ENCODE results near the gene RNF208.

DNA sequence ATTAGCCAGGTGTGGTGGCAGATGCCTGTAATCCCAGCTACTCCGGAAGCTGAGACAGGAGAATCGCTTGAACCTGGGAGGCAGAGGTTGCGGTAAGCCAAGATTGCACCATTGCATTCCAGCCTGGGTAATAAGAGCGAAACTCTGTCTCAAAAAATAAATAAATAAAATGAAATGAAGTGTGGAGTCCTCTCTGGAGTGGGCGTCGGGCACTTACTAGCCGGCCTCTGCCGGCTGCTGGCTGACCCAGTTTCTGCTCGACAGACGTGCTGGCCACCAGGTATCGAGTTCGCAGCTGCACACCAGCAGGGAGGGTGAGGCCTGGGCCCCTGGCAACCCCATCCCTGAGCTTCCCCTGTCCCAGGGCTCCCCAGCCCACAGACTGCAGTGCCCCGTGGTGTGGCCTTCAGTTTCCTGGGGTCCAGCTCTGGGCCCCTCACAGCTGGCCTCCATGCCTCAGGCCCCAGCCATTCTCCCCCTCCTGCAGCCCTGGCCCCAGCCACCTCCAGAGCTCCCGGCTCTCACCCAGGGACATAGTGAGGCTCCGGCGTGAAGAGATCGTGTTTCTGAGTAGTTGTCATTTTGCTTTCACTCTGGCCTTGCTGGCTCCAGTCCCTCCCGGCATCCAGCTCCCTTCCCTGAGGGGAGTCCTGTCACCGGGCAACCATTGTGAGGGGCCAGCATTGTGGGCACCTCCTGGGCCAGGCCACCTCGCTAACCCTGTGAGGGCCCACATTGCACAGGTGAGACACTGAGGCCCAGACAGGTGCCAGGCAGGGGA lies 25.3 kb upstream of the RNF208 start:
- TF ChIP-seq, protein P1, sequence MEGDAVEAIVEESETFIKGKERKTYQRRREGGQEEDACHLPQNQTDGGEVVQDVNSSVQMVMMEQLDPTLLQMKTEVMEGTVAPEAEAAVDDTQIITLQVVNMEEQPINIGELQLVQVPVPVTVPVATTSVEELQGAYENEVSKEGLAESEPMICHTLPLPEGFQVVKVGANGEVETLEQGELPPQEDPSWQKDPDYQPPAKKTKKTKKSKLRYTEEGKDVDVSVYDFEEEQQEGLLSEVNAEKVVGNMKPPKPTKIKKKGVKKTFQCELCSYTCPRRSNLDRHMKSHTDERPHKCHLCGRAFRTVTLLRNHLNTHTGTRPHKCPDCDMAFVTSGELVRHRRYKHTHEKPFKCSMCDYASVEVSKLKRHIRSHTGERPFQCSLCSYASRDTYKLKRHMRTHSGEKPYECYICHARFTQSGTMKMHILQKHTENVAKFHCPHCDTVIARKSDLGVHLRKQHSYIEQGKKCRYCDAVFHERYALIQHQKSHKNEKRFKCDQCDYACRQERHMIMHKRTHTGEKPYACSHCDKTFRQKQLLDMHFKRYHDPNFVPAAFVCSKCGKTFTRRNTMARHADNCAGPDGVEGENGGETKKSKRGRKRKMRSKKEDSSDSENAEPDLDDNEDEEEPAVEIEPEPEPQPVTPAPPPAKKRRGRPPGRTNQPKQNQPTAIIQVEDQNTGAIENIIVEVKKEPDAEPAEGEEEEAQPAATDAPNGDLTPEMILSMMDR (IDR thresholded peaks at IDR 0.05; ENCODE audit: poor library complexity, severe bottlenecking) = no peak
- TF ChIP-seq EP300 (conservative IDR thresholded peaks at IDR 0.05; ENCODE audit: poor library complexity, severe bottlenecking) = no peak
- TF ChIP-seq TAF1 (IDR thresholded peaks at IDR 0.05; ENCODE audit: low read depth) = no peak
- no peak for TF ChIP-seq MXI1 (conservative IDR thresholded peaks at IDR 0.05; ENCODE audit: poor library complexity, severe bottlenecking)
- TF ChIP-seq, protein P2, sequence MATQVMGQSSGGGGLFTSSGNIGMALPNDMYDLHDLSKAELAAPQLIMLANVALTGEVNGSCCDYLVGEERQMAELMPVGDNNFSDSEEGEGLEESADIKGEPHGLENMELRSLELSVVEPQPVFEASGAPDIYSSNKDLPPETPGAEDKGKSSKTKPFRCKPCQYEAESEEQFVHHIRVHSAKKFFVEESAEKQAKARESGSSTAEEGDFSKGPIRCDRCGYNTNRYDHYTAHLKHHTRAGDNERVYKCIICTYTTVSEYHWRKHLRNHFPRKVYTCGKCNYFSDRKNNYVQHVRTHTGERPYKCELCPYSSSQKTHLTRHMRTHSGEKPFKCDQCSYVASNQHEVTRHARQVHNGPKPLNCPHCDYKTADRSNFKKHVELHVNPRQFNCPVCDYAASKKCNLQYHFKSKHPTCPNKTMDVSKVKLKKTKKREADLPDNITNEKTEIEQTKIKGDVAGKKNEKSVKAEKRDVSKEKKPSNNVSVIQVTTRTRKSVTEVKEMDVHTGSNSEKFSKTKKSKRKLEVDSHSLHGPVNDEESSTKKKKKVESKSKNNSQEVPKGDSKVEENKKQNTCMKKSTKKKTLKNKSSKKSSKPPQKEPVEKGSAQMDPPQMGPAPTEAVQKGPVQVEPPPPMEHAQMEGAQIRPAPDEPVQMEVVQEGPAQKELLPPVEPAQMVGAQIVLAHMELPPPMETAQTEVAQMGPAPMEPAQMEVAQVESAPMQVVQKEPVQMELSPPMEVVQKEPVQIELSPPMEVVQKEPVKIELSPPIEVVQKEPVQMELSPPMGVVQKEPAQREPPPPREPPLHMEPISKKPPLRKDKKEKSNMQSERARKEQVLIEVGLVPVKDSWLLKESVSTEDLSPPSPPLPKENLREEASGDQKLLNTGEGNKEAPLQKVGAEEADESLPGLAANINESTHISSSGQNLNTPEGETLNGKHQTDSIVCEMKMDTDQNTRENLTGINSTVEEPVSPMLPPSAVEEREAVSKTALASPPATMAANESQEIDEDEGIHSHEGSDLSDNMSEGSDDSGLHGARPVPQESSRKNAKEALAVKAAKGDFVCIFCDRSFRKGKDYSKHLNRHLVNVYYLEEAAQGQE (IDR thresholded peaks at IDR 0.05; ENCODE audit: borderline replicate concordance) = no peak
- TF ChIP-seq RAD21 (conservative IDR thresholded peaks at IDR 0.05) = no peak
- no peak for TF ChIP-seq POLR2AphosphoS5 (IDR thresholded peaks at IDR 0.05)
- no peak for TF ChIP-seq EZH2 (IDR thresholded peaks at IDR 0.05; ENCODE audit: borderline replicate concordance, insufficient read depth, low read length, poor library complexity, severe bottlenecking)
- no peak for TF ChIP-seq SMC3 (conservative IDR thresholded peaks at IDR 0.05; ENCODE audit: poor library complexity)
